ENCODE measurements around the gene GTF3C5. TPM values are rescaled to one million over a fixed set of nuclear protein-coding genes. Genes with fewer than 3 reads are reported as not detected.
A peak's percentile ranks its signal among the peaks of the same experiment; 100 is the strongest.
"Not testable (repeated sequence)": the region's sequence is repeated elsewhere in the genome, so short reads cannot be mapped to it uniquely, and the experiment has no call there.

GTF3C5 gene
- polyA plus RNA-seq, 4 donors = 61.3 to 85.1 (median 67.9) TPM

DNA sequence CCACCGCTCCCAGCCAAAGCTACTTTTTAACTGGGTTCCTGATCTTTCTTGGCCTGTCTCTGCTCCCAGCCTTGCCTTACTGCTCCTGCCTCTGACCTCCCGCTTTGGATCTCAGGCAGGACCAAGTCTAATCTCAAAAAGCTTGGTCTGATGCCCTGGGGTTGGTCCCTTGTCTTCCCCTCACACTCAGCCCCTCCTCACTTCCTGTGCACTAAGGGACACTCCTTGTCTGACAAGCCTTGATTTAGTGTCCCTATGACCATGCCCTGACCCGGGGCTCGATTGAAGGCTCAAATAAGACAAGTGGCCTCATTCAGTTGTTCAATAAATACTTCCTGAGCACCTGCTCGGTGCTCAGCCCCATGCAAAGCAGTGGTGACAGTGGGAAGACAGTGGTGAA is 3.7 kb upstream of the GTF3C5 start:
- no peak for DNase-seq (ENCODE audit: low read depth in 4 of 4, low spot score in 2 of 4)

GRCh38 chr9:133028221-133028620 is 2.6 kb upstream of the GTF3C5 start:
- no peak for DNase-seq (ENCODE audit: low read depth in 4 of 4, low spot score in 2 of 4)

DNA sequence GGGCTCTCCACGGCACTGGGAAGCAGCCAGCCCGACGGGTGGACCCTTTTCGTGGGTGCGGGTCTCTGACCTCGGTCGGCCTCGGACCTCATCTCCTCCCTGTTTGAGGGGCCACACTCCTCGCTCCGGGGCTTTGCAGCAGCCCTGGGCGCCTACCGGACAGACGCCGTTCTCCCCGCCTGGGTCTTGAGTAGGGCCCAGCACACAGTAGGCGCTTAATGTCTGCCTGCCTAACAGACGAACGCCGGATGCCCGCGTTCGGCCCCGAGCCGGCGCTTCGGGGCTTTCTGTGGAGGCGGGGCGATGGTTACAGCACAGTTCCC is 842 bp upstream of the GTF3C5 start:
- no peak for DNase-seq (ENCODE audit: low read depth in 4 of 4, low spot score in 2 of 4)

DNA sequence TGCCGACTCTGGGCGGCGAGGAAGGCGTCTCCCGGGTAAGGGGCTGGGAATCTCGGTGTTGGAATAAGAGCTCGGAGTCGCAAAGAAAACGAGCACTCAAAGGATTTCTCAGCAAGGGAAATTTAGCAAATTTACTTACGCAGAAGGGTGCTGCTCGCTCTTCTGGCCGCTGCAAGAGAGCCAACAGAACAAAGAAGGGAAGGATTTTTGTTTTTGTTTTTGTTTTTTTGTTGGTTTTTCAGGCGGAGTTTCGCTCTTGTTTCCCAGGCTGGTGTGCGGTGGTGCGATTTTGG is 279 bp downstream of the GTF3C5 start:
- peak in 1 of 4 donors; percentile 43 for DNase-seq (ENCODE audit: low read depth in 4 of 4, low spot score in 2 of 4)

- DNase-seq (ENCODE audit: low read depth in 4 of 4, low spot score in 2 of 4) = no peak
Measured at GRCh38 chr9:133031496-133031911, 707 bp downstream of the GTF3C5 start.

DNA sequence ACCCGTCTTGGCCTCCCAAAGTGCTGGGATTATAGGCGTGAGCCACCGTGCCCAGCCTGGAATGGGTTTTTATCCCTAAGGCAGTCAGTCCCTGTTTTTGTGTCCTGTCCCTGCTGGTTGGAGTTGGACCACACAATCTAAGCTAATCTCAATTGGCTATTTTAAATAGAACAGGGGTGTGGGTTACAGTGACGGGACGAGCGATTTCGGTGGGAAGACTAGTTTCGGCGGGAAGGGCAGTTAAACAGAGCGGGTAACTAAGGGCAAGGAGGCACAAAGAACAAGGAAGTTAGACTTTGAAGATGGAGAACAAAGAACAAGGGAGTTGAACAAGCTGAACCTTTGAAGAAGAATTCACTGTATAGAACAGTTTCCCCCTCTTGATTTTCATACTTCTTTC is 1.4 kb downstream of the GTF3C5 start:
- DNase-seq (ENCODE audit: low read depth in 4 of 4, low spot score in 2 of 4) = no peak

DNA sequence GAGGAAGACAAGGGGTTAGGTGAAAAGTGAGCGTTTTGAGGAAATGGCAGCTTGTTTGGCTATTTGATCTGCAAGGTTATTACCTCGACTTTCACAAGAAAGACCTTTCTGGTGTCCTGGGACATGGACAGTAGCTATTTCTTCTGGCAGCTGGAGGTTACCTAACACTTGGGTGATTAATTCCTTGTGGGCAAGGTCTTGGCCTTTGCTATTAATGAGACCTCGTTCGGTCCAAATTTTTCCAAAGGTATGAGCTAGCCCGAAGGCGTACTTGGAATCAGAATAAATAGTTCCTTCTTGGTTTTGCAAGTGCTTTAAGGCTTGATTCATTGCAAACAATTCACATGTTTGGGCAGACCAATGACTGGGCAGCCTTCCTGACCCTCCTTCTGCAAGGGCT is 4.9 kb downstream of the GTF3C5 start:
- no peak for DNase-seq (ENCODE audit: low read depth in 4 of 4, low spot score in 2 of 4)

- peak in 2 of 4 donors; percentile 24 to 28 for DNase-seq (ENCODE audit: low read depth in 4 of 4, low spot score in 2 of 4)
Measured at GRCh38 chr9:133037775-133038515, 7.1 kb downstream of the GTF3C5 start.

DNA sequence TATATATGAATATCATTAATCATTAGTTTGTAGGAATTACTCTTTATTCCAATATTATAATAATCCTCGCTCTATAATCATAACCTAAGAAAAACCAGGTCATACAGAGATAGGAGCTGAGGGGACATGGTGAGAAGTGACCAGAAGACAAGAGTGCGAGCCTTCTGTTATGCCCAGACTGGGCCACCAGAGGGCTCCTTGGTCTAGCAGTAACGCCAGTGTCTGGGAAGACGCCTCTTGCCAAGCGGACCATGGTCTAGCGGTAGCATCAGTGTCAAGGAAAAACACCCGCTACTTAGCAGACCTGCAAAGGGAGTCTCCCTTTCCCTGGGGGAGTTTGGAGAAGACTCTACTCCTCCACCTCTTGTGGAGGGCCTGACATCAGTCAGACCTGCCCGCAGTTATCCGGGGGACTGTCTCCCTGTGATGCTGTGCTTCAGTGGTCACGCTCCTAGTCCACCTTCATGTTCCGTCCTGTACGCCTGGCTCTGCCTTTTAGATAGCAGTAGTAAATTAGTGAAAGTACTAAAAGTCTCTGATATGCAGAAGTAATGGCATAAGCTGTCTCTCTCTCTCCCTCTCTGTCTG is 10.2 kb downstream of the GTF3C5 start:
- DNase-seq (ENCODE audit: low read depth in 4 of 4, low spot score in 2 of 4) = not testable (repeated sequence)

DNA sequence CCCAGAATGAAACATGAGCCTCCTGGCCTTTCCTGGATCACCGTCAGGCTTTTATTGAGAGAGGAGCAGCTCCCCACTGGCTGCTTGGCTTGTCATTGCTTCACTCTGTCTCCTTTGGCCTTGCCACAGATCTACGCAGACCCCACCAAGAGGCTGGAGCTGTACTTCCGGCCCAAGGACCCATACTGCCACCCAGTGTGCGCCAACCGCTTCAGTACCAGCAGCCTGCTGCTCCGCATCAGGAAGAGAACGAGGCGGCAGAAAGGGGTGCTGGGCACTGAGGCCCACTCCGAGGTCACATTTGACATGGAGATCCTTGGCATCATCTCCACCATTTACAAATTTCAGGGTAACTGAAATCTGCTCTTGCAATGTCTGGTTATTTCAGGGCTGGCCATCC is 11.2 kb downstream of the GTF3C5 start:
- DNase-seq (ENCODE audit: low read depth in 4 of 4, low spot score in 2 of 4) = no peak

GRCh38 chr9:133042676-133043075 is 11.9 kb downstream of the GTF3C5 start:
- DNase-seq (ENCODE audit: low read depth in 4 of 4, low spot score in 2 of 4) = no peak

- no peak for DNase-seq (ENCODE audit: low read depth in 4 of 4, low spot score in 2 of 4)
Measured at GRCh38 chr9:133043449-133044035, 12.7 kb downstream of the GTF3C5 start.

DNA sequence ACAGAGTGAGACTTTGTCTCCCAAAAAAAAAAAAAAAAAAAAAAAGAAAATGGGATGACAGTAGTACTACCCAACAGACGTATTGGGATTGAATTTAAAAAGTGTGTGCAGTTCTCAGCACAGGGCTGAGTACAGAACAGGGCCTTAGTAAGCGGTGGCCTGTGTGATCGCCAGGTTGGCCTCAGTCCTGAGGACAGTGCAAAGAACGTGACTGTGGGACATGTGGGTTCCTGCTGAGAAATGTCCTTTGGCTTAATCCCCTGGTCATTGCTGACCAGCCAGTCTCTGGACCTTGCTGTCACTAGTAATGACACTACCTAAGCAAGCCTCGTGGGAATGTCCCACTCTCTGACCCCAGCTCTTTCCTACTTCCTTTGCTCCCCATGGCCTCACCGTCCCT is 13.3 kb downstream of the GTF3C5 start:
- DNase-seq (ENCODE audit: low read depth in 4 of 4, low spot score in 2 of 4) = no peak

GRCh38 chr9:133044661-133045060 is 13.9 kb downstream of the GTF3C5 start:
- no peak for DNase-seq (ENCODE audit: low read depth in 4 of 4, low spot score in 2 of 4)

- DNase-seq (ENCODE audit: low read depth in 4 of 4, low spot score in 2 of 4) = no peak
Measured at GRCh38 chr9:133045132-133045531, 14.3 kb downstream of the GTF3C5 start.

- no peak for DNase-seq (ENCODE audit: low read depth in 4 of 4, low spot score in 2 of 4)
Measured at GRCh38 chr9:133046196-133046899, 15.6 kb downstream of the GTF3C5 start.

GRCh38 chr9:133046900-133047295 is 16.1 kb downstream of the GTF3C5 start:
- no peak for DNase-seq (ENCODE audit: low read depth in 4 of 4, low spot score in 2 of 4)

GRCh38 chr9:133048595-133048994 is 17.8 kb downstream of the GTF3C5 start:
- no peak for DNase-seq (ENCODE audit: low read depth in 4 of 4, low spot score in 2 of 4)

- no peak for DNase-seq (ENCODE audit: low read depth in 4 of 4, low spot score in 2 of 4)
Measured at GRCh38 chr9:133049043-133049442, 18.2 kb downstream of the GTF3C5 start.

DNA sequence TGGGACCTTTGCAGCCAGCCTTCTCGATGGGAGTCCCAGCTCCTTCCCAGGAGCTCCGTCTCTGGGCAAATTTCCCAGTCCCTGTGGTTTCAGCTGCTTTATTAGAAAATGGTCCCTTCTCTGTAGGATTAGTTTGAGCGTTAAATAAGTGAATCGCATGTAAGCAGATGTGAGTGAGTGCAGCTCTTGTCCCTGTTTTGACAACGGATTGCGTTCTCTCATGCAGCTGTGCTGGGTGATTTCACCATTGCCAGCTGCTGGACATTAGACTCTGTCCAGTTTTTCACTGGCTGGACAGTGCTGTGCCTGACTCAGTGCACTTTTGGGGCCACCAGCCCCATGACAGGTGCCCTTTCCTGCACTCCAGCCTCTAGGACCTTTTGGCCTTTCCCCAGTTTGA is 19.3 kb downstream of the GTF3C5 start:
- no peak for DNase-seq (ENCODE audit: low read depth in 4 of 4, low spot score in 2 of 4)

GRCh38 chr9:133050781-133051180 is 20.0 kb downstream of the GTF3C5 start:
- no peak for DNase-seq (ENCODE audit: low read depth in 4 of 4, low spot score in 2 of 4)

All from left renal cortex interstitium (tissue), 4 donors.